CD4-positive, alpha-beta T cell (primary cell): ENCODE results near the gene TMEM44. TPM values are rescaled to one million over a fixed set of nuclear protein-coding genes. Genes with fewer than 3 reads are reported as not detected.

Source experiments
- ATAC-seq: fragments of 200-7000 bp; cut with Tn5 transposase; one replicate; pipeline ENCODE4 v1.10.0; 2022; ENCODE audit warnings: mild to moderate bottlenecking; ENCODE audit not compliant: poor library complexity
- CTCF ChIA-PET: fragments of 350-600 bp; sonication (Branson Sonifier 250); formaldehyde crosslinking; loops from one replicate; lab custom pipeline; 2021; ENCODE audit warnings: antibody characterized with exemption, inconsistent platforms; lab: Charles Lee
- POLR2A ChIA-PET: fragments of 350-600 bp; sonication (Branson Sonifier 250); formaldehyde crosslinking; loops from one replicate; lab custom pipeline; 2021; ENCODE audit warnings: antibody characterized with exemption, inconsistent platforms; lab: Charles Lee
- DNase-seq, 14 experiments: peaks; one replicate each; pipeline ENCODE4 v3.0.0-alpha.2; 2013 to 2020; ENCODE audit warnings: mixed read lengths in 2 of 14
- H3K27ac ChIP-seq, 2 donors: one replicate each; pipeline versions ENCODE4 v1.5.1 to v1.7.0; 2013; ENCODE audit warnings: low read length in 2 of 2, low read depth in 1 of 2, mild to moderate bottlenecking in 1 of 2
- H3K27me3 ChIP-seq, 2 experiments: 1 replicate in 1 of 2; 2 replicates in 1 of 2; pipeline versions ENCODE4 v1.6.1 to v1.7.0; 2013; ENCODE audit warnings: low read length in 2 of 2, control low read depth in 1 of 2, mild to moderate bottlenecking in 1 of 2, moderate library complexity in 1 of 2; ENCODE audit not compliant: insufficient read depth in 2 of 2, control insufficient read depth in 1 of 2
- H3K36me3 ChIP-seq: one replicate; pipeline ENCODE4 v1.6.1; 2013; ENCODE audit warnings: low read length, control low read depth; ENCODE audit not compliant: insufficient read depth
- H3K4me1 ChIP-seq: one replicate; pipeline ENCODE4 v1.6.1; 2013; ENCODE audit warnings: low read length, control low read depth; ENCODE audit not compliant: insufficient read depth
- H3K4me3 ChIP-seq: one replicate; pipeline ENCODE4 v1.5.1; 2013; ENCODE audit warnings: mild to moderate bottlenecking, low read length, moderate library complexity
- H3K9me3 ChIP-seq, 2 experiments: 1 replicate in 1 of 2; 2 replicates in 1 of 2; pipeline versions ENCODE4 v1.6.1 to v1.7.0; 2013; ENCODE audit warnings: low read length in 2 of 2, mild to moderate bottlenecking in 2 of 2, control low read depth in 1 of 2, moderate library complexity in 1 of 2; ENCODE audit not compliant: control insufficient read depth in 1 of 2, insufficient read depth in 1 of 2
- H3K27ac Mint-ChIP-seq: one replicate; pipeline ENCODE4 v1.8.0; 2020; ENCODE audit warnings: mixed read lengths
- H3K27me3 Mint-ChIP-seq: one replicate; pipeline ENCODE4 v1.8.0; 2021; ENCODE audit warnings: mixed read lengths
- H3K36me3 Mint-ChIP-seq: one replicate; pipeline ENCODE4 v1.8.0; 2021; ENCODE audit warnings: low read depth, mixed read lengths
- H3K4me1 Mint-ChIP-seq: one replicate; pipeline ENCODE4 v1.8.0; 2021; ENCODE audit warnings: low read depth, mixed read lengths
- H3K4me3 Mint-ChIP-seq: one replicate; pipeline ENCODE4 v1.8.0; 2020; ENCODE audit warnings: mild to moderate bottlenecking, mixed read lengths
- H3K9me3 Mint-ChIP-seq: one replicate; pipeline ENCODE4 v1.8.0; 2020; ENCODE audit warnings: mixed read lengths
- intact Hi-C, 2 experiments: fragments of 100-400 bp; cut with DNase I in 1 of 2; cut with micrococcal nuclease in 1 of 2; formaldehyde crosslinking; loops; one replicate each; pipeline versions ENCODE4 v1.15.1 to v1.9.0; 2023 to 2025; cut with DNase I, micrococcal nuclease
- total RNA-seq, 174 experiments: library from RNA in 2 of 174; stranded (reverse) in 2 of 174; gene quantifications; one replicate each; pipeline ENCODE4 v1.2.3 and lab custom pipeline; 2021 to 2026
- TF ChIP-seq, protein P1 (sequence below): fragments of 200-600 bp; IDR thresholded peaks from one replicate; pipeline ENCODE4 v1.8.0; 2022; ENCODE audit warnings: antibody characterized with exemption, mild to moderate bottlenecking

TMEM44 gene
- total RNA-seq, 2 experiments from 2014 or later, result 0.98 to 1.1 TPM

- DNase-seq (no peak), ATAC-seq (no peak)
- Mint-ChIP-seq H3K36me3 (peaks cover 14% of the 10 kb centered on the region), H3K4me3 (peak overlapping the region; percentile 1), H3K9me3 (no peaks in the 10 kb centered on the region), H3K27me3 (no peaks in the 10 kb centered on the region), H3K4me1 (peaks cover 25% of the 10 kb centered on the region), H3K27ac (no peak overlapping the region)
- H3K36me3 ChIP-seq, result no peaks in the 10 kb centered on the region
- ChIA-PET CTCF (interaction anchor here (2.8 kb wide), 1 partner anchor 11 kb away, joined by 15 read pairs; no protein-coding TSS in a partner anchor), POLR2A (no interaction called here)
- H3K4me1 ChIP-seq, result peaks cover 16% of the 10 kb centered on the region
- H3K4me3 ChIP-seq, result no peak overlapping the region
- H3K9me3 ChIP-seq, result no peaks in the 10 kb centered on the region
- TF ChIP-seq, protein P1, sequence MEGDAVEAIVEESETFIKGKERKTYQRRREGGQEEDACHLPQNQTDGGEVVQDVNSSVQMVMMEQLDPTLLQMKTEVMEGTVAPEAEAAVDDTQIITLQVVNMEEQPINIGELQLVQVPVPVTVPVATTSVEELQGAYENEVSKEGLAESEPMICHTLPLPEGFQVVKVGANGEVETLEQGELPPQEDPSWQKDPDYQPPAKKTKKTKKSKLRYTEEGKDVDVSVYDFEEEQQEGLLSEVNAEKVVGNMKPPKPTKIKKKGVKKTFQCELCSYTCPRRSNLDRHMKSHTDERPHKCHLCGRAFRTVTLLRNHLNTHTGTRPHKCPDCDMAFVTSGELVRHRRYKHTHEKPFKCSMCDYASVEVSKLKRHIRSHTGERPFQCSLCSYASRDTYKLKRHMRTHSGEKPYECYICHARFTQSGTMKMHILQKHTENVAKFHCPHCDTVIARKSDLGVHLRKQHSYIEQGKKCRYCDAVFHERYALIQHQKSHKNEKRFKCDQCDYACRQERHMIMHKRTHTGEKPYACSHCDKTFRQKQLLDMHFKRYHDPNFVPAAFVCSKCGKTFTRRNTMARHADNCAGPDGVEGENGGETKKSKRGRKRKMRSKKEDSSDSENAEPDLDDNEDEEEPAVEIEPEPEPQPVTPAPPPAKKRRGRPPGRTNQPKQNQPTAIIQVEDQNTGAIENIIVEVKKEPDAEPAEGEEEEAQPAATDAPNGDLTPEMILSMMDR, result no peak
- intact Hi-C loops, result loop anchor here in 1 of 2 experiments (10.0 kb wide), 1 partner anchor 869 kb away; the partner anchor contains the start of gene PPP1R2
- H3K27ac ChIP-seq, result no peak overlapping the region
- no peaks in the 10 kb centered on the region for H3K27me3 ChIP-seq
Measured at GRCh38 chr3:194675680-194676079, 42.5 kb upstream of the TMEM44 start.

GRCh38 chr3:194675081-194675640 lies 41.9 kb upstream of the TMEM44 start:
- Mint-ChIP-seq H3K9me3 (no peaks in the 10 kb centered on the region), H3K27me3 (no peaks in the 10 kb centered on the region), H3K36me3 (peaks cover 18% of the 10 kb centered on the region), H3K4me1 (peaks cover 30% of the 10 kb centered on the region), H3K4me3 (peak overlapping the region; percentile 21), H3K27ac (peak overlapping the region; percentile 19)
- H3K4me3 ChIP-seq, result no peak overlapping the region
- TF ChIP-seq, protein P1, result no peak
- no peak overlapping the region for H3K27ac ChIP-seq
- ATAC-seq, result no peak
- CTCF ChIA-PET, result interaction anchor here (2.8 to 4.8 kb wide), 2 partner anchors 8 to 12 kb away, joined by 15 to 60 read pairs; no protein-coding TSS in a partner anchor
- POLR2A ChIA-PET, result no interaction called here
- no peaks in the 10 kb centered on the region for H3K36me3 ChIP-seq
- intact Hi-C loops, result loop anchor here in 1 of 2 experiments (10.0 kb wide), 1 partner anchor 870 kb away; the partner anchor contains the start of gene PPP1R2
- no peaks in the 10 kb centered on the region for H3K27me3 ChIP-seq
- H3K4me1 ChIP-seq, result peaks cover 18% of the 10 kb centered on the region
- H3K9me3 ChIP-seq, result no peaks in the 10 kb centered on the region
- peak in 2 of 14 experiments; percentile 11 to 25 for DNase-seq

- Histone ChIP-seq H3K27ac (no peak overlapping the region), H3K27me3 (no peaks in the 10 kb centered on the region), H3K4me1 (peaks cover 18% of the 10 kb centered on the region), H3K4me3 (no peak overlapping the region), H3K36me3 (peaks cover 12% of the 10 kb centered on the region), H3K9me3 (no peaks in the 10 kb centered on the region)
- TF ChIP-seq, protein P1, result no peak
- Mint-ChIP-seq H3K27ac (peak overlapping the region; percentile 99), H3K9me3 (no peaks in the 10 kb centered on the region), H3K4me3 (peak overlapping the region; percentile 57), H3K27me3 (no peaks in the 10 kb centered on the region), H3K4me1 (peaks cover 37% of the 10 kb centered on the region), H3K36me3 (peaks cover 32% of the 10 kb centered on the region)
- ChIA-PET POLR2A (interaction anchor here (0.6 to 4.1 kb wide), 3 partner anchors 10 to 849 kb away, joined by 3 to 71 read pairs (median 4); partner anchors contain the start of gene FAM43A), CTCF (interaction anchor here (2.8 to 4.8 kb wide), 3 partner anchors 10 to 596 kb away, joined by 15 to 60 read pairs (median 35); partner anchors contain the start of gene XXYLT1)
- ATAC-seq, result no peak
- DNase-seq, result no peak
- intact Hi-C loops, result loop anchor here in 1 of 2 experiments (2.0 to 10.0 kb wide), 4 partner anchors 97 to 871 kb away; partner anchors contain the start of genes ACAP2, ATP13A3 and PPP1R2
Measured at GRCh38 chr3:194673761-194674160, 40.5 kb upstream of the TMEM44 start.
